Measurements from ENCODE around the gene KRT23.

KRT23 gene

DNA sequence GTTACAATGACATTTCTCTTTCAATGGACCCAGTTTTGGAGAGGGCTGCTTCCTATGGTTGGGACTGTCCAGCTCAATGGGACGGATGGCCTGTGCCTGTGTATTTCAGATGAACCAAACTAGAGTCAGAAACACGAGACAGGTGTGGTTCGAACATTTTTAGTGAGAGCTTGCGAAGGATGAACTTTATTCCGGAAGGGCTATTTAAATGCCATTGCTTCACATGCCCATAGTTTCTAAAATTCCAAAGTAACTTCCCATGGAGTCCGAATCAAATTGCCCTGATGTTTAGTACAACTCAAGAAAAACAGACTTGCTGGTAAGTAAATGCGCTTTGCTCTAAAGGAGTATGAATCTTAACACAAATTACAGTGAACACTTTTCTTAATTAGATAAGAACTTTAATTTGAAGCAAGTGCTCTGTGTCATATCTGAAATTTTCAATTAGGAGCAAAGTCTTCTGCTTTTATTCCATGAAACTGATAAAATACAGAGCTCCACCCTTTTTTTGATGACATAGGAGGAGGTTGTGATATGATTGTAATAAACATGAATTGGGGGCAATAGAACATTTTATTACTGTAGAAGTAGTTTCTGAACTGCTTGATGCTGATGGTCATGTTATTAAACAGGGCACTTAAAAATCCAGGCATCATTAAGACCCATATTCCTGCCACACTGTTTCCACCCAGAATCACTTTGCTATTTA lies 53.7 kb downstream of the KRT23 start:
- no peak for TF ChIP-seq GATA2 (IDR thresholded peaks at IDR 0.05; ENCODE audit: low read depth, low read length)
- TF ChIP-seq GATA3 (IDR thresholded peaks at IDR 0.05; ENCODE audit: low read depth, low read length) = no peak

DNA sequence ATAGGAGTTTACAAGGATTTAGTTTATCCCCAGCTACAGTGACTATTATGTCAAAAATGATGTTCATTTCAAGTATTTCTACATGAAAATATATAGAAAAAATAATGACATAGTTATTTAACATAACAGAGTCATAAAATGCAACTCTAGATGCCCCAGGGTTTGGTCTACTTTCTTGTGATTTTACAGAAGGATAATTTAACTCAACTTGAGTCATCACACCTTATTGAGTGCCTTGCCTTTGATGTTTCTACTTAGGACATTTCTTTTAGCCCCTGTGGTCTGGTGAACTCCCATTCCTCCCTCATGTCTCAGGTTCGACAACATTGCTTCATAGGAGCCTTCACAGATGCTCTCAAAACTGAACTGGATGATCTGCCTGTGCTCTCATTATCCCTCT lies 54.4 kb downstream of the KRT23 start:
- TF ChIP-seq GATA2 (IDR thresholded peaks at IDR 0.05; ENCODE audit: low read depth, low read length) = no peak
- no peak for TF ChIP-seq GATA3 (IDR thresholded peaks at IDR 0.05; ENCODE audit: low read depth, low read length)

DNA sequence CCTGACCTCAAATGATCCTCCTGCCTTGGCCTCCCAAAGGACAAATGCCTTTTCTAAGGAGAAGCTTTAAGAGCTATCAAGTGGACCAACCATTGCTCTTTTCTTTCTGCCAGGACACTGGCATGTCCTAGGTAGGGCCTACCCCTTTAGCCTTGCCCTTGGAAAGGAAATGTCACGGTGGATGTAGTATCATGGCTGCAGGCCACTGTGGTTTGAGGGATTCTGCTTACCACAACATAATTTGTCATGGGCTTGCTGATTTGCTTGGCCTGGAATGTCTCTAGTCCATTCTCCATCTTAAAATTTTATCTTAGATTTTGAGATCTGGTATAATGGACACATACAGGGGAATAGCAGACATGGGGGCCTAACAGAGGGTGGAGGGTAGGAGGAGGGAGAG lies 58.4 kb downstream of the KRT23 start:
- no peak for TF ChIP-seq GATA2 (IDR thresholded peaks at IDR 0.05; ENCODE audit: low read depth, low read length)
- TF ChIP-seq GATA3 (IDR thresholded peaks at IDR 0.05; ENCODE audit: low read depth, low read length) = no peak

DNA sequence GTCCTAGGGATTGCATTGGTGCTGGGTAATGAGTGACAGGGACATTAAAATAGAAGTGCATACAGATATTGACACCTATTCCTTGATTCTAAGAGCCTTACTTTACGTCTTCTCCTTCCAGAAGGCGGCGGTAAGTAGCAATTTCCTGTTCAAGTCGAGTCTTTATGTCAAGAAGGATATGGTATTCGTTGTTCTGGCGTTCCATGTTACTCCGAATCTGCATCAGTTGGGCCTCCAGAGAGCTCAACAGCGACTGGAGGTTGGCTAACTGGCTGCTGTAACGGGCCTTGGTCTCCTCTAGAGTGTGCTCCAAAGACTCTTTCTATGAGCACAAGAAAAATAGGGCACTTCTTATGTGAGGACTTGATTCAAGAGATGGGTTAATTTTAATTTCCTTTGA lies 59.4 kb downstream of the KRT23 start:
- no peak for TF ChIP-seq GATA3 (IDR thresholded peaks at IDR 0.05; ENCODE audit: low read depth, low read length)
- no peak for TF ChIP-seq GATA2 (IDR thresholded peaks at IDR 0.05; ENCODE audit: low read depth, low read length)

DNA sequence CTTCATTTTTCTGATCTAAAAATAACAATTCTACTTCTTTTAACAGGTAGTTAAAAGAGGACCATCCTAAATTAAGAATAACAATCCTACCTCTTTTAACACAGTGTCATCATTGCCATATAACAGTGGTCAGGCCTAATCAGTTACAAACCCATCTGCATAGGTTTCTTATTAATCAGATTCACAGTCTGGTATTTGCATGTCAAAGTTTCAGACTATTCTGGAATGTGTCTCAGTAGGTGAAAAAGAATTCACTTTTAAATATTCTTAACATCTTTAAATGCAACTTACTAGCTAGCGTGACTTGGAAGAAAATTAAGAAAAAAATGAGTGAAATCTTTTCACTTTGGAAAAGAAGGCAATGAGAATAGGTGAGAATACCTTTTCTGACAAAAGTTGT lies 63.6 kb downstream of the KRT23 start:
- no peak for TF ChIP-seq GATA2 (IDR thresholded peaks at IDR 0.05; ENCODE audit: low read depth, low read length)
- no peak for TF ChIP-seq GATA3 (IDR thresholded peaks at IDR 0.05; ENCODE audit: low read depth, low read length)

DNA sequence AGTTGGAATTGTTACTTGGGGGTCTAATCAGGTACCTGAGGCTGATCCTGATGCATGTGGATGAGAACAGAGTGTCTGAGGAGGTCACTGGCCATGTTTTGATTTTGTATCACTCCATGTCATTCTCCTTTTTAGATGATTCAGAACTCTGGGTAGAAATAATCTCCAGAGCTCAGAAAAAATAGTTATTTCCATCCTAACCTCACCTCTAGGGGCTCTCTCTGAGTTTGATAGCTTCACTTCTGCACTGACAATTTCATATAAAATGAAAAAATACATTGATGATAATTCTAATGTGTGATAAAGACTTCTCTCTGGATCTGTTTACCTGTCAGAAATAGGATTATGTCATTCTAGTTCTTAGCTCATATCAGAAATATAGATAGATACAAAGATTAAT lies 64.2 kb downstream of the KRT23 start:
- TF ChIP-seq GATA2 (IDR thresholded peaks at IDR 0.05; ENCODE audit: low read depth, low read length) (no peak), GATA3 (IDR thresholded peaks at IDR 0.05; ENCODE audit: low read depth, low read length) (no peak)

Measured in SH-SY5Y (cell line).